Heart left ventricle (tissue), 13 donors: ENCODE data around the gene TBCD.

Experiments
- POLR2A ChIP-seq, 2 donors: fragments of 450-650 bp; IDR thresholded peaks; one replicate each; pipeline ENCODE4 v1.6.1; 2017; ENCODE audit warnings: antibody characterized with exemption in 2 of 2, mild to moderate bottlenecking in 2 of 2, moderate library complexity in 2 of 2
- TF ChIP-seq, protein P1 (sequence below), 12 donors: fragments of 200-600 bp; sonication (generic) in 4 of 12; IDR thresholded peaks; one replicate each; pipeline versions ENCODE4 v1.5.0 to v1.8.0; 2018 to 2022; ENCODE audit warnings: antibody characterized with exemption in 12 of 12, mild to moderate bottlenecking in 5 of 12
- donor health status: ischemic (EF 13 %, LVEDD 7.1; RV severe dilation, severe dysfunction).
- donor health status: DM: no; HTN: yes; CAD: no.
- donor health status: DM: no; HTN: no; CAD: no.
- donor health status: ischemic (EF 25% LVEDD 6.9; RV normal size, moderate dysfunction).
- donor health status: ischemic (EF 25% LVEDD 5.7; RV mildly dilated, moderate dysfunction).
- donor health status: ischemic (EF 35%, LVEDD 5.7; RV mildly dilated, moderate dysfunction).
- donor health status: nonischemic (EF 11% LVEDD 7.7; RV severe dilation, severe dysfunction).
- donor health status: DM: yes; HTN: yes; CAD: no.
- donor health status: PGD.
- donor health status: ischemic (EF 29% LVEDD 5.4; RV normal size, mild dysfunction).
- donor health status: nonischemic (EF 23%, LVEDD 6.1; RV moderate dilation, normal function).

GRCh38 chr17:82979718-82980117, 227.9 kb downstream of the TBCD start:
- TF ChIP-seq, protein P1, sequence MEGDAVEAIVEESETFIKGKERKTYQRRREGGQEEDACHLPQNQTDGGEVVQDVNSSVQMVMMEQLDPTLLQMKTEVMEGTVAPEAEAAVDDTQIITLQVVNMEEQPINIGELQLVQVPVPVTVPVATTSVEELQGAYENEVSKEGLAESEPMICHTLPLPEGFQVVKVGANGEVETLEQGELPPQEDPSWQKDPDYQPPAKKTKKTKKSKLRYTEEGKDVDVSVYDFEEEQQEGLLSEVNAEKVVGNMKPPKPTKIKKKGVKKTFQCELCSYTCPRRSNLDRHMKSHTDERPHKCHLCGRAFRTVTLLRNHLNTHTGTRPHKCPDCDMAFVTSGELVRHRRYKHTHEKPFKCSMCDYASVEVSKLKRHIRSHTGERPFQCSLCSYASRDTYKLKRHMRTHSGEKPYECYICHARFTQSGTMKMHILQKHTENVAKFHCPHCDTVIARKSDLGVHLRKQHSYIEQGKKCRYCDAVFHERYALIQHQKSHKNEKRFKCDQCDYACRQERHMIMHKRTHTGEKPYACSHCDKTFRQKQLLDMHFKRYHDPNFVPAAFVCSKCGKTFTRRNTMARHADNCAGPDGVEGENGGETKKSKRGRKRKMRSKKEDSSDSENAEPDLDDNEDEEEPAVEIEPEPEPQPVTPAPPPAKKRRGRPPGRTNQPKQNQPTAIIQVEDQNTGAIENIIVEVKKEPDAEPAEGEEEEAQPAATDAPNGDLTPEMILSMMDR (IDR thresholded peaks at IDR 0.05): no peak
- no peak for TF ChIP-seq POLR2A (IDR thresholded peaks at IDR 0.05)
